ENCODE measurements around the gene GOLGA1. TPM values are rescaled to one million over a fixed set of nuclear protein-coding genes. Genes with fewer than 3 reads are reported as not detected.

The GOLGA1 gene
- 12.4 and 17.3 TPM in 2 replicates for total RNA-seq

GRCh38 chr9:124940894-124941678, at the start of gene GOLGA1:
TSS of gene GOLGA1 (minus strand) at chr9:124941083. CDS start at chr9:124938711, 2,372 bp downstream.

GRCh38 chr9:124861342-124862229, 79.3 kb downstream of the GOLGA1 start, which contains the start of the genes ARPC5L and RPL35:
TSS of gene ARPC5L (plus strand) at chr9:124862130. CDS start at chr9:124869291, 7,161 bp downstream.
TSS of gene RPL35 (minus strand) at chr9:124861957. CDS start at chr9:124861912, 45 bp downstream.

GRCh38 chr9:124852829-124853531, 87.9 kb downstream of the GOLGA1 start, which contains the start of gene WDR38:
TSS of gene WDR38 (plus strand) at chr9:124853460. CDS start at chr9:124853532, 72 bp downstream.

Other genes with a start within 250 kb of the GOLGA1 start
- gene NR6A1, start 169.8 kb downstream of the GOLGA1 start, total RNA-seq, result 0.50 and 2.8 TPM in 2 replicates
- gene OLFML2A, start 163.9 kb downstream of the GOLGA1 start, total RNA-seq, result 1.5 and 1.6 TPM in 2 replicates
- not detected in 2 replicates for gene WDR38, start 87.6 kb downstream of the GOLGA1 start, total RNA-seq
- gene RPL35, start 79.1 kb downstream of the GOLGA1 start, total RNA-seq, result 1,681 and 2,081 TPM in 2 replicates
- gene ARPC5L, start 79.0 kb downstream of the GOLGA1 start, total RNA-seq, result 15.9 and 18.6 TPM in 2 replicates
- 4.1 and 4.5 TPM in 2 replicates for gene SCAI, start 202.4 kb upstream of the GOLGA1 start, total RNA-seq
- 17.3 and 21.2 TPM in 2 replicates for gene PPP6C, start 248.7 kb upstream of the GOLGA1 start, total RNA-seq

Measured in cardiac ventricle fibroblast (primary cell).